Measurements from ENCODE around the gene CAPSL.
"Not testable (repeated sequence)": the region's sequence is repeated elsewhere in the genome, so short reads cannot be mapped to it uniquely, and the experiment has no call there.

Gene CAPSL

DNA sequence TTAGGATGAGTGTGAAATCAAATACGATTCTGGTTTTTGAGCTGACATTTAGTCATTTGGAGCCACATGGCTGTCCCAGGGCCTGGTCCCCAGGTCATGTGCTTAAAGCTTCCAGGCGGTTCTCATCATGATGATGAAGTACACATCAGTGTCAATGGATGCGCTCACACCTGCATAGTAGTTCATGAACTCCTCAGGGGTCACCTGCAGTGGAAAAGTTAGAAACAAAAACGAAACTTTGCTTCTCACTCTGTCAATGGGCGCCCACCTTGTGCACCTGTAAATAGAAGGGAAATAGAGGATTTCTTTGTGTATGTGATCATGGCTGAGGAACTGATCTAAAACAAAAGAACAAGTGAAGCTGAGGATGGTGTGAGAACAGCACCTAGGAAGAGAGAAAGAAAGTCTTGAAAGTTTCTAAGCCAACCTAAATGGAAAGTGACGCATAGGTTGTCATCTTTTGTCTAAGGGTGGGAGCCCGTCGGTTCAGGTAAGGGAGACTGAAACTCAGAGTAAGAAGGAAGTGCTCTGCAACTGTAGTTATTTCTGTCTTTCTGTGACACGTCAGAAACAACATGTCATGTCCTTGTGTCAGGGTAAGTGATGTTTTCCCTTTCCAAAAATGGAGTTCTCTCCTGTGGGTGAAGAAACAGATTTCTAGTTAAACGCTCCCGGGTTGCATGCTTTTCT lies 33.8 kb downstream of the CAPSL start:
- peak; percentile 7 for DNase-seq

DNA sequence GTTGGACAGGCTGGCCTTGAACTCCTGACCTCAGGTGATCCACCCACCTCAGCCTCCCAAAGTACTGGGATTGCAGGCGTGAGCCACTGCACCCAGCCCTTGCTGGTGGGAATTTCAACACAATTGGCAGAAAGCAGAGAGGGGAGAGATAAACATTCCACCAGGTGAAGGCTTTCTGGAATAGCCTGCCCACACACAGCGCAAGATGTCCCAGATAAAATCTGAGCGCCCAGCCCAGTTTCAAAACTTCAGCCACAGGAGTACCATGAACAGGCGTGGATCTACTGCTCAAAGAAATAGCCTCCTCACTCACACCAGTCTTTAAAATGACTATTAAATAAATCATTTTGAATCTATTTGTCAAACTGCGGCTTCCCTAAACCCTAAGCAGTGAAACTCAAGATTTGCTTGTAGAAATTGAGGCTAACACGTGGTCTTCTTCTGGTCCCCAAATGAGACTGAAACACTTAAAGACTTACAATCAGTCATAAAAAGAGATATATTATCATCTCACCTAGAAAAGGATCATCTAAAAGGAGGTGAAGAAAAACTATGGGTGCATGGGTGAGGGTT lies 34.7 kb downstream of the CAPSL start:
- no peak for DNase-seq

DNA sequence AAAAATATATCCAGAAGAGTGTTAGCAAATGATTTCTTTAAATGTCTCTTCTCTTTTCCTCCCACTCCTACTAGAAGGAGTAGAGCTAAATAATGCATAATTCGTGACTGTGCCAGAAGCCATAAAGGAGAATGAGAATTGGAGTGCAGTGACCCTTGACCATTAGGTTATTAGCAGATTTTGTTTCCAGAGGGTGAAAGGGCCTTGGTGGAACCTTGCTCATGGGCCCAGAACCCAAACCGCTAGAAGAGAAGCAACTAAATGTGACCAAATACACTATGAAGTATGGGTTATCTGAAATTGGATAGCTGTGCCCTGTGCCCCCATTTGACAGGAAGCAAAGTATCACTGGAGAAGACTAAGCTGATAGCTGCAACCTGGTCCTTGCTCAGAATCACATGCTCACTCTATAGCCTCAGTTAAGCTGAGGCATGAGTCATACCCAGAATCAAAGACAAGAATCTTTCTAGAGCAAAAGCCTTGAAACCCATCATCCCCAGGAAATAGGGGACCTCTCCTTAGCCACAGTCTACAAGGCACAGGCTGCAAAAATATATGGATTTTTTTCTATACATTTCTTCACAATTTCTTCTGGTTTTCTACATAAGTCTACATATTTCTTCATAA lies 36.3 kb downstream of the CAPSL start:
- no peak for DNase-seq

DNA sequence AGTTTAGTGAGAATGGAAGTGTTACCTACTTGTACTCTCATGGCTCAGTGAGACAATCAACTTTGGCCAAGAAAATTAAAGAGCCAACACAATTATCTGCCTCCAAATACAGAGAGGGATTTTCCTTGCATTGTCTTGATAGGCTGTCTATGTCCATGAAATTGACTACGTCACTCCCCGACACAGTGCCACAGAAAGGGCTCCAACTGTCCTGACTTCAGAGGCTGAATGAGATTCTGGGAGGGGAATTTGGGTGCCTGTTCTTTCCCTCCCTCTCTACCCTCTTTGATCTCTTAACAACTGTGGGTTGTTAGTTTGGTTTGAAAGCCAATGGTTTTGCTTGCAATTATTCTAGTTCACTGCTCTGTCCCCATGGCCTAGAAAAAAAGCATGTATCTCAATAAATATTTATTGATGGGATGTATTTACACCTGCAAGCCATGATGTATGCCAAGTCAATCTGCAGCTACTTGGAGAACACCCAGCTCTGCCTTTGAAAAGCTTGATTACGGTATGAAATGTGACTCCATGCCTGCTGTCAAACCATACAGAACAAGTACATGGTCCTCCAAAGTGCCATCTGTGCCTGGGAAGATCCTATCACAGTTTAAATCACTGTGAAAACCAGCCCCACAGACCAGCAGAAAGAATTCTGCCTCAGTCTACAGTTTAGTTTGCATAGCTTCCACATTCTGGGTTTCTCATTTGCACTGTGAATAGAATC lies 37.3 kb downstream of the CAPSL start:
- no peak for DNase-seq

DNA sequence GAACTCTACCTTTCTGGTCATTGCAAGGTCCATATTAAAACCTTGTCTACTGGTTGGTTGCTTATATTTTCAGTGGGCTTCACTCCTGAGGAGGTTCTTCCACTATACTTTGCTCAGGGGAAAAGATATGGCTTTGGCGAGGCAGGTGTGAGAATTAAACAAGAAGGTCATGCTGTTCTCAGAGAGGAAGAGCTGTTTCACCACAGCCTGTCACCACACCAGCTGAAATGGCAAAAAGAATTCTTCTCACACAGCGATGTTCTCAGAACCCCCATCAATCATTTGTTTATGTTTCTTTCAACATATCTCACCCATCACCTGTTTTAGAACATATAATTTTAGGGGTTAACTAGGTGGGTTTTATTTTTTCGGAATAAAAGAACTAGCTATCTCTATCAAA lies 38.6 kb downstream of the CAPSL start:
- DNase-seq: no peak

DNA sequence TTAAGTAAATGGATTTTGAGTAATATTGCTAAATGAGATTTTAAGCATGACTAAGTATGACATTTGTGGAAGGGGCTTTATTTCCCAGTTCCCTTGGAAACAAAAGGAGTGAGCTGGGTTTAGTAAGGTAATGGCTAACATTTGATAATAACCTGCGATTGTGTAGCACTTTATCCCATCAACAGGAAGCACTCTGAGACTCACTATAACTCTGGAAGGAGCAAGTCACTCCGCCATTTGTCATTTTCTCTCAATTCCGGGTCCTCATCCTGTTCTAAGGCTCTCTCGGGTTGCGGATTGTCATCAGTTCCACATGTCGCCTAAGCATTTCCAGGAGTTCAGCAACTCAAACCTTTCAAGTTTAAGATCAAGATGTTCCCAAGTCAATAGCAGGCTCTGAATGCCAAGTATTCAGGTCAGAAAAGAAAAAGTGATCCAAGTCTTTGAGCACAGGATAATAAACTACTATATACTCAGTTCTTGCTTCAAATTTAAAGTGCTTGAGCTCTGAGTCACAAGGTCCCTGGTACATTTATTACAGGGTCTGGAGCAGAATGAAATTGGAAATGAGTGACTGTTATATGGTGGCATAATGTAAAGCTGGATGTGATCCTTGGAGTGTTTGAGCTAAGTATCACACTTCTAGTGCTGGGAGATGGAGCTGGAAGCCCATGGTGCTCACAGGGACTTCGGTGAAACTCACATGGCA lies 39.3 kb downstream of the CAPSL start:
- no peak for DNase-seq

DNA sequence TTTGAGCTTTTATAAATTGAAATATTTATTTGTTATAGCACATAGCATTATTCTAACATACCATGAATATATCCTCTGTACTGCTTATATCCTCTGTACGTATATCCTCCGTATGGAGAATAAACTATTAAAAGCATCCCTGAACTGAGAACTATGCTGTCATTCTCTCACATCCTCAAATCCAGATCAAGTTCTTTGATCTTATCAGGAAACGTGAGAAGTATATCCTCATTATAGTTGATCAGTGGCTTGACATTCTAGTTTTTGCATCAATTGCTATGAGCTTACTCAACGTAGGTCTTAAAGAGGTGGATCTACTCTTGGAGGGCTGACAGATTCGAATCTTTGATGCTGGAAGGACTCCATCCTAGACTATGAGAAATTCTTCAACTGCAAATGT lies 44.3 kb downstream of the CAPSL start:
- no peak for DNase-seq

DNA sequence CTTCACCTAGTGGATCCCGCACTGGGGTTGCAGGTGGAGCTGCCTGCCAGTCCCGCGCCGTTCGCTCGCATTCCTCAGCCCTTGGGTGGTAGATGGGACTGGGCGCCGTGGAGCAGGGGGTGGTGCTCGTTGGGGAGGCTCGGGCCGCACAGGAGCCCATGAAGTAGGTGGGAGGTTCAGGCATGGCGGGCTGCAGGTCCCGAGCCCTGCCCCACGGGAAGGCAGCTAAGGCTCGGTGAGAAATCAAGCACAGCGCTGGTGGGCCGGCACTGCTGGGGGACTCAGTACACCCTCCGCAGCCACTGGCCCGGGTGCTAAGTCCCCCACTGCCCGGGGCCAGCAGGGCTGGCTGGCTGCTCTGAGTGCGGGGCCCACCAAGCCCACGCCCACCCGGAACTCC lies 45.6 kb downstream of the CAPSL start:
- not testable (repeated sequence) for DNase-seq

DNA sequence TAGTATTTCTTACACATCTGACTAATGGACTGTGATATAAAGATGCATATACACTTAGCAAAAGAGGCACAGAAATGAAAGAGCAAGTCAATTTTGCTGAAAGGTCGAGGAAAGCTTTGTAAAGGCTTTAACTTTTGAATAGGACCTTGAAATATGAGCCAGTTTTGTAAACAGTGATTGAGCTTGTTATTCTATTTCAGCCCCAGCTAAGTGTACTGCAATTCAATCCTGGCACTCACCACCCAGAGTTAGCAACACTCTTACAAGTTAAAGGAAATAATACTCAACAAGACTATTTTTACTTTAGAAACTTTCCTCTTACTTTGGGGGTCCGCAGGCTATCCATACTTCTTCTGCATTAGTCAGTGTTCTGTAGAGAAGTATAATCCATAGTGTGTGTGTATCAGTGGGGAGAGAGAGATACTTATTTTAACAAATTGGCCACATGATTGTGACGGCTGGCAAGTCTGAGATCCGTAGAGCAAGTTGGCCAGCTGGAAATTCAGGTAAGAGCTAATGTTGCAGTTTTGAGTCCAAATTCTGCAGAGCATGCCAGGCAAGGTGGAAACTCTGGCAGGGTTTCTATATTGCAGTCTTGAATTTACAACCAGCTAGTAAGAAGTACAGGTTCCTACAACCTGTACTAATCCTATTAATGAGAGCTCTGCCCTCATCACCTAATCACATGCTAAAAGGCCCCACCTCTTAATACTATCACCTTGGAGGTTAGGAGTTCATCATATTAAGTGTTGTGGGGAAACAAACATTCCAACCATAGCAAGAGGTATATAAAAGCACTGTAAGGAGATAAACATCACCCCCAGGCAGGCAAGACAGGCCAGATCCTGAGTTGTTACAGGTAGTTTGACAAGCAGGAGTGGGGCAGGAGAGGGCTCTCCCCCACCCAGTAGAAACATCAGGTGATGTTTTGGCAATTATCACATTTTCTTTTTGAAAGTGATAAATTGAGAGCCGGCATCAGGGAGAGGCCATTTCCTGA lies 48.1 kb downstream of the CAPSL start:
- no peak for DNase-seq

DNA sequence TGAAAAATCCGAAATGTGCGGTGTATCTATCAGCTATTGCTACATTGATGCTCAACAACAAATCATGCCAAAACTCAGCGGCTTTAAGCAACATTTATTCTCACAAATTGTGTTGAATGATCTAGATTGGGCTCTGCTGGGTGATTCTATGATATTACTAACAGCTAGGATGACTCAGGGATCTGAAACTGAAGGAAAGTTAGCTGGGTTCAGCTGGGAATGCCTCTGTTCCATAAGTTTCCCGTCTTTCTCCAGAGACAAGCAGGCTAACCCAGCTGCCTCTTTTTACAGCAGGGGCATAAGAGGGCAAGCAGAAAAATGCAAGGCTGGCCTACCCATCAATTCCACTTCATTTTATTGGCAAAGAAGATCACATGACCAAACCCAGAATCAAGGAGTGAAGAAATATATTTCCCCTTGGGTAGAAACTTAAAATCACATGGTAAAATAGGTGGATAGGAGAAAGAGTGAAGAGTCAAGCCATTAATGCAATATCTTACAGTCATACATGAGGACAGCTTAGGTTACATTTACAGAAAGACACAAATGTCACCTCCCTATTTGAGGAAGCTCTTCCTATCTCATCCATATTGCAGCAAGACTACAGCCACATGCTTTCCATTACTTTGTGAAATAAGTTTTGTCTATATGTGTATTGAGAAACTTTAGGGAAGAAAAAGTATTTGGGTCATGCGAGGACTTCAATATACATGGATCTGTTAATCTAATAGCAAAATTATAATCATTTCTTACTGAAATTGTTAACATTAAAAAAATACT lies 50.9 kb downstream of the CAPSL start:
- DNase-seq: no peak

DNA sequence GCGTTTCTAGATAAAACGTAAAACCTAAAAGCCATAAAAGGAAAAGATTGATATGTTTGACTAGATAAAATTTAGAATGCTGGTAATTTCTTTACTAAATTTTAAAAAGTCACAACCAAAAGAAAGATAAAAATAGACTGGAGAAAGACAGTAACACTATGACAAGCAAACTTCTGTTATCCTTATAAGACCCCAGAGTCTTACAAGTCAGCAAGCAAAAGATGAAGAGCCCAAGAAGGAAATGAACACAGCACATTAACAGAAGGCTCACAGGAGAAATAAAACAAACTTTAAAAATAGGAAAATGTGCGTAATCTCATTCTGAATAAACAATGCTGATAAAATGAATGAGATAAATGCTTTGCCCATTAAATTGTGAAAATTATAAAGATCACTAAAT lies 52.0 kb downstream of the CAPSL start:
- no peak for DNase-seq

DNA sequence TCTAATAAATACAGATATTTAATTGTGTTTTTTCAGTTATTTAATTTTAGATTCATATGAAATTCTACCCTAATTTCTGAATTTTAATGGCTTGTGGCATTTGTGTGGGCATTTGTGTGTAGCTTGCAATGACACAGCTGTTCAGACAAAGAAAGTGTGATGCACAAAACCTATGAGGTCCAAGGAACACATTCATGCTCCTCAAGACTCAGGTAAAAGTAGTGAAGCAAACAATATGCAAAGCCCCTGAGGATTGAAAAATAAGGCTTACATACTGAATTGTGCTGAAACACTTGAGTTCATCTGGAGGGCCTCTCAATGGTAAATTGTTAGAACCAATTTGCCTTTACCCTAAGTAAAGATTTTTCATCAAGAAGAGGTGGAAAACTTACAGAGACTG lies 53.6 kb downstream of the CAPSL start:
- no peak for DNase-seq

DNA sequence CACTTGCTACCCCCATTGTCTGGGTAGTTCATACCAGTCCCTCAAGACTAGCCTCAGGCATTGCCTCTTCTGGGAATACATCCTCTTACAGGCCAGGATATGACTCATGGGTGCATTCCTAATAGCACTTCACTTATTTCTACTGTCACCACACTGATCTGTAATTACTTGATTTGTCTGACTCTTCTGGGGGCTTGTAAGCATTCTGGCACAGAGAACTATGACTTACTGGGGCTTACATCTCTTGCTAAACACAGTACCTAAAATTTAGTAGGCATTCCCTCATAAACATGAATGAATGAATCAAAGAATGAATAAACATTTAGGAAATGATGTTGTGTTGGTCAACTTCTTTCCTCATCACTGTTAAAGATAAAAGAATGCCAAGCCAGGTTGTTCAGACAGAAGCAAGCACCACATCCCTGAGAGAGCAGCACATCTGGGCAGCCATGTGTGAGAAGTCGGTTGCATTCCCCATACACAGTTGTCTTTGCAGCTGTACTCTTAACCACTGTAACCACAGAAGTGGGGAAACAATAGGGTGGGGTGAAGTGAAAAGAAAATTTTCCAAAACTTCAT lies 54.1 kb downstream of the CAPSL start:
- DNase-seq: no peak

DNA sequence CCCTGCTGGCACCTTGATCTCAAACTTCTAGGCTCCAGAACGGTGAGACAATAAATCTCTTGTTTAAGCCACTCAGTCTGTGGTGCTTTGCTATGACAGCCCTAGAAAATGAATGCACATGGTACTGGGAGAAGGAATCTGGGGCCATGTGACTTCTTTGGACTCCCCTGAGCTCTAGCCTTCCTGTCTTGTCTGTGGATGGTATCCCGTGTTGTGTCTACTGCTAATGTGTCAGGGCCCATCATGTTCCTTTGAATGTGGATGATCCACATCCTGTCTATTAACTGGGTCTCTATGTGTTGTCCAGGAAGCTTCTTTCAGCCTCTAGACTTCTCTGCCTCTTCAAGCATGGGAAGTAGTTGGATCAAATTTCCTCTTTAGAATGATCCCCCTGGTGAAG lies 56.7 kb downstream of the CAPSL start:
- DNase-seq: no peak

DNA sequence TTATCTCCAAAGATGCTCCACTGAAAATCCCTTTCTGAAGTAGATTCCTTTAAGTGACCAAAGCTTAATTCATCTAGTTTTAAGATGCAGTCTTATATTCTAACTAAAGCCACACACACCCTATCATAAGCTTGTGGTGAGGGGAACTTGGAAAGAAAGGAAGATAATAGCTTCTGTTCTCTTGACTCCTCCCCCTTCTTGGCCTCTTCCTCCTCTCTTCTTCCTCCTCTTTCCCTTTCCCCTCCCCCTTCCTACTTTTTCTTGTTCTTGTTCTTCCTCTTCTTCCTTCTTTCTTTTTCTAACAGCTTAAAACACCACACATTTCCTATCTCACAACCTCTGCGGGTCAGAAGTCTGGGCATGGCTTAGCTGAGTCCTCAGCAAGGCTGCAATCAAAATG lies 58.3 kb downstream of the CAPSL start:
- no peak for DNase-seq

DNA sequence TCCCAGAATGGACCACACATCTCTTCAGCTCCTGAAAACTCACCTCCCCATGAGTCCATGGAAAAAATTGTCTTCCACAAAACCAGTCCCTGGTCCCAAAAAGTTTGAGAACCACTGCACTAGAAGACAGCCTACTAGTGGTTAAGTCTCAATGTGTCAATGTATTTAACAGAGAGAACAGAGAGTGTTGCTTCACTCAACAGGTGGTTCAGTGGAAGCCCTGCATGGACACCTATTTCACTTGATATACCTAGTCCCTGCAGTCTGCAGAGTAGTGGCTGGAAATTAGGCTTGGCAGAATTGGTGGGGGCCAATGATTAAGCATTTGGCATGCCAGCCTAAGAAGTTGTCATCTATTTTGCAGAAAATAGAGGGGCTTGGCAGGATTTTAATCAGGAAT lies 58.8 kb downstream of the CAPSL start:
- no peak for DNase-seq

DNA sequence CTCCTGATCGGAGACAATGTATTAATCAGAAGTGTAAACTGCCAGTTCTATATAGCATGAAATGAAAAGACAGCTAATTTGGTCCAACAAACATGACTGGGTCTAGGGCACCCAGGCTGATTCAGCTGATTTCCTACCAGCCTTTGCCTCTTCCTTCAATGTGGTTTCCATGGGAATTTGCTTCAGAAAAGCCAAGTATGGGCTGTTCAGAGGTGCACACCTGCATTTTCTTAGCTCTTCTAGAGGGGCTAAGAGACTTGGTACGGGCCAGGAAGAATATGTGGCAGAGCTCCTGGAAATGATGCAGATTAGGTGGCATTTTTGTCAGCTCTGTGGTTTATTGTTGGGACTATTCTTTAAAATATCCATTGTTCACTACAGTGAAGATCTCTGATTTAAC lies 59.3 kb downstream of the CAPSL start:
- no peak for DNase-seq

DNA sequence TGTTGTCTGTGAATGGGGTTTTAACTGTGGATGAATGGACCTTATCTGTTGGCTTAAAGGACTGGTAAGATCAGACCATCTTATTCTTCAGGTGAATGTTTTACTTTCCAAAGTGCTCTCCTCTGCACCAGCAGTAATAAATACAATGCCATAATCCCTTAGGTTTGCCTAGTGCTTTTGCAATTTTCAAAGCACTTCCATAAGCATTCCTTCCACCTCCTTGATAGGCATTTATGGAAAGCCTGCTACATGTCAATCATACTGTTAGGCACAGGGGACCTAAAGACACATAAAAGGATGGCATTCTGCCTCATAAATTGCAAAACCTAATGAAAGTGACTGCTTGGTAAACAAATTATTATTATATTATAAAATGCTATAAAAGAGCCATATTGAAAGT lies 60.3 kb downstream of the CAPSL start:
- no peak for DNase-seq

DNA sequence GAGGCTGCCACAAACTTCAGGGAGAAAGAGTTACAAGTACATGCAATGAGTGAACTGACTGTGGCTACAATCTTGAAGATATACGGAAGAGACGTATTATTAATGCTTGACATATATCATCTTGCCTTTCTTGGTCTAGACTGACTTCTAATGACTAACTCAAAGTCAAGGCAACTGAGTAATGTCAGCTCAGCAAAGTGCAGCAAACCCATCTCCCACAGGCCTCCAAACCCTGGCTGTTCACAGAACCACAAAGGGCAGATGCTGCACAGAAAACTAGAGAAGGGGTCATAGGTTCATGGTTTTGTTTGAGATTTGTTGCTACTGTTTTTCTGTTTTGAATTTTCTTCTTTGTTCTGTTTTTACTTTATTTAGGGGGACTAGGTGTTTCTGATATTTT lies 60.8 kb downstream of the CAPSL start:
- no peak for DNase-seq

DNA sequence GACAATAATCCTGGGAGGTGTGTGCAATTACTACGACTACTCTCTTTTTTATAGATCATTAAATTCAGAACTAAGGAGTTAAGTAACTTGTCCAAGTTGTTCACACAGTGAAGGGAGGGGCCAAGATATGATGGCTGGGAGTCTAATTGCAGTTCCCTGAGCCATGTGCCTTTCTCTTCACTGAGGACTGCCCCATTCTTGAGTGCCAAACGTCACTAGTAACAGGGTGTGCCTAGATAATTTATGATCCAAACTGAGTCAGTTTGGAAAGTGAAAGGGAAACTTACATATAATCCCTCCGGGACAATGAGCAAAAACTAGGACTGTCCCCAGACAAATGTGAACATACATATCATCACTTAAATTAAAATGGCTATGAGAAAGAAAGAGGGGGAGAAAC lies 61.5 kb downstream of the CAPSL start:
- no peak for DNase-seq

DNA sequence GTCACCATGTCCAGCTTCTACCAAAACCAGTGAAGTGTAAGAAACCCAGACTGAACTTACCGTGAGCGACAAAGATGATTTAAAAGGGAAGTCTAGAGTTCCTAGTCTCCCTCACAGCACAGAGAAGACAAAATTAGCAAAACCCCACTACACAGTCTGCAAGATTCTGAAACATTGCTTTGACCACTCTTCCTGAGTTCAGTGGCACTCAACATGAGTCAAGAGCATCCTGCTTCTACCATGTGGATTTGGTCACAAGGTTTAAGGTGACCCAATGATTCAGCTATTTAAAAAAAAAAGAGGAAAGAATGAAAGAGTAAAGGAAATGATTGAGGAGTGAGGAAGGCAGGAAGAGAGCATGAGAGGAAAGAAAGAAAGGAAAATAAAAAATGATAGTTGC lies 62.0 kb downstream of the CAPSL start:
- DNase-seq: no peak
